Mesenteric fat pad (tissue), 1 donor: Measurements from ENCODE around the gene NBDY. TPM values are rescaled to one million over a fixed set of nuclear protein-coding genes. Genes with fewer than 3 reads are reported as not detected.

Source experiments
- DNase-seq: peaks from one replicate; pipeline ENCODE4 v3.0.0-alpha.2; 2020; ENCODE audit warnings: low spot score
- total RNA-seq: library from RNA; stranded (reverse); fragmentation: NEBNext Ultra II Directional; extraction: Animal tissue kit (Norgen Biotek cat#: 25700); gene quantifications from one replicate; pipeline ENCODE4 v1.2.1, GENCODE V29; 2021
- donor health status: DM: yes; HTN: yes; CAD: no.

Gene NBDY
- total RNA-seq, 1 donor from 2014 or later = 25.1 TPM

DNA sequence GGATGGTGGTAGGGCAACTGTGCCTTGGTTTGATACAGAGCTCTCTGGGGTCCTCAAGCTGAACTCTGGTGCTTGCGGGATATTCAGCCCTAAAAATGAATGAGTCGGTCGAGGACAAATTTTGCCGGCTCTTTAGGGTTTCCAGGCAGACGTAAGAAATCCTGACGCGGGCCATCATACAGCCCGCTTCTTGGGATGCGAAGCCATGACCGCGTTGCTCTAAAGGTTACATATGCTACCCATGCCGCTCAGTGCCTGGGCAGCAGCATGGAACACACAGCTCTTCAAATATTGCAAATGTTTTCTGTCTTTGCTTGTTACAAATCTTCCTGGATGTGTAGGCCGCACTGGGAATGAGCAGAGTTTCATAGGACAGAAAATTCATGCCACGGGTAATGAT, 55.6 kb downstream of the NBDY start:
- peak; percentile 24 for DNase-seq

DNA sequence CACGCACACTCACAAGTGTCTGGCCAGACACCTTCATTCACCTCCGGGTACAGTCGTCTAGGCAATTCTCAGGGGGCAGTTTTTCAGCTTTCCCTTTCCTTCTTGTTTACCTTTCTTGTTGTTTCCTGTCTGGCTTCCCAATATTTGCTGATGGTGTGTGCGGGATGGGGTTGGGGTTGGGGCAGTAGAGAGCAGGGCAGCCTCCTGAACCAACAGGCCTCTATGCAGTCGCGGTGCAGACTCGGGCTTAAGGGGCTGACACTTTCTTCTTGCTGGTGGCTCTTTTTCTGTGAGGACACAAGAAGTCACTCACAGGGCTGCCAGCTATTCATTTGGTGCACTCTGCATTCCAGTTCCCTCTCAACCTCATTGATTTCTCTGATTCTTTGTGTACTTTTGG, 56.4 kb downstream of the NBDY start:
- peak; percentile 28 for DNase-seq

DNA sequence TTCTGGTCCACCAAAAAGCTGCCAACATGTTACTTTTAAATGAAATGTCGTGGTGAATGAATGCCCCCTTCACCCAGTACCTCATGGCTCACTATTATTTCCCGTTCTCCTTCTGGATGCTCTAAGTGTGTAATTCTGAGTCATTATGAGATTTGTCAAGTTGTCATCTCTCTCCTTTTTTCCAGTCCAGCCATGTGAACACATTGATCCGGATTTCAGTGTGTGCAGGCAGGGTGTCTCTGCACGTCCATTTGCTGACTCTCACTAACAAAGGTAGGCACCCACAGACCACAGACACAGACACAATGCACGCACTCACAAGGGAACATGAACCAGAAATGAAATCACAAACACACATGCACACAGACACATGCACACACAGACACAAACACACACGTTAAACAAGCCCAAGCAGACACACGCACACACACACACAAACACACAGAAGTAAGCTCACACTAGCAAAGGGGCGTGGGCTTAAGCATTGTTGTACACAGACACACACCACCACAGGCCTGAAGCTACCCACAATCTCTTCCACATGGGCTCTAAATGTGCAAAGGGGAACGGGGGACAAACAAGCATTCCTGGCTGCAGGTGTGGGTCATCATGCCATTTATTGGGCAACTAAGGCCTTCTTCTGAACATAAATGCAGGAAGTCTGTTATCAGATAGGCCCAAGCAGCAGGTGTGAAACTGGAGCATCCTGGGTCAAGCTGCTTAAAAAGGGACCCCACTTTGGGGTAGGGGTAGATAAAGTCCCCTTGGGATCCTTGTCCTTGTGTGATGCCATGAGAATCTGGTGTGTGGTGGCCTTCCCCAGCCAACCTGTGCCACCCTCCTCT, 58.1 kb downstream of the NBDY start:
- DNase-seq = peak; percentile 59

DNA sequence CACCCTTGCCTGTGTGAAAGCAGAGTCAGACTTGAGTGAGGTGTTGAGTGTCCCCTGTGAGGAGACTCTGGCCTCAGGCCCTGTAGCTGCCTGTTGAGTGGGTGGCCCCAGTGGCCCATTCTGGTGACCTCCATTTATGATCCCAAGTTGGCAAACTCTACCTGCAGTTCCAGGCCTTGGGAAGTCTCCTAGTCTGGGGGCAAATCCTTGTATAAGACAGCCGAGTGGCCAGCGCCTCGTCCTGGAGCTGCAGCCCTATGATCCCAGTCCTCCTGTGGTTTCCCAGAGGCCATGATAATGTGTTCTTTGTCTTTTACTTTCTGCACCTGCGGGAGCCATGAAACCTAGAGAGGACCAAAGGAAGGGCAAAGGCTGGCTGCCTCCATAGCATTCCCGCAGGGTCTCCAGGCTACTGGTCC, 58.7 kb downstream of the NBDY start:
- peak; percentile 47 for DNase-seq

DNA sequence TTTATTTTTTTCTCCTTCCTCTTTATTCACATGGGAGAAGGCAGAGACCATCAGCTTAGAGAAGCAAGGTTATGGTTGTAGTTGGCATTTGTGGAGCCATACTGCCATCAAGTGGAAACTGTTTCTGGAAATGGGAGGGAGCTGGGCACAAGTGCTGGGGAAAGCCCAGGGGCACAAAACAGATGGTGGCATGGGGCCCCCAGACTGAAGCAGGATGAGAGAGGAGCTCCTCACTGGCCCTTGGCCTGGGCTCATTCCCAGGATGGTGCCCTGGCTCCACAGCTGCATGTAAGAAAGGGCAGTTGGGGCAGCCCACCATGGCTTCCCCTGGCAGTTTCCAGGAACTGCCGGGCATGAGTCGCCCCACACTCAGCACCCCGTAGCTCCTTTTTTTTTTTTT, 59.2 kb downstream of the NBDY start:
- DNase-seq = peak; percentile 81

DNA sequence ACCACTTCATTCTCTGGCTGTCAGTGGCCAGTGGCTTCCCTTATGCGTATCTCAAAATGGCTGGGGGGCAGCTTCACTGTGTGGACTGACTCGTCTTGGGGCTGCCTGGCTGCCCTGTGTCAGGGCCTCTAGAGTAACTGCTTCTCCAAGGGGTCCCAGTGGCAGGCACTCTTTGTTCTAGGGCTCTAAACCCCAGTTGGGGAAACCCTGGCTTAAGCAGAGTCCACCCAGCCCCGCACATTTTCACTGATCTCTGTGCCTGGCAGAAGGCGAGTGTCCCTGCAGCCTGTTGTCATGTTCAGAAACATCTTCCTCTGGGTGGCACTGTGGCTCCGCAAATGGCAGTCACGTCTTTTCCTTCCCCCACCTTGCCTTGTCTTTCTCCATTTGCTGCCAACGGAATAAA, 59.7 kb downstream of the NBDY start:
- DNase-seq = peak; percentile 90

DNA sequence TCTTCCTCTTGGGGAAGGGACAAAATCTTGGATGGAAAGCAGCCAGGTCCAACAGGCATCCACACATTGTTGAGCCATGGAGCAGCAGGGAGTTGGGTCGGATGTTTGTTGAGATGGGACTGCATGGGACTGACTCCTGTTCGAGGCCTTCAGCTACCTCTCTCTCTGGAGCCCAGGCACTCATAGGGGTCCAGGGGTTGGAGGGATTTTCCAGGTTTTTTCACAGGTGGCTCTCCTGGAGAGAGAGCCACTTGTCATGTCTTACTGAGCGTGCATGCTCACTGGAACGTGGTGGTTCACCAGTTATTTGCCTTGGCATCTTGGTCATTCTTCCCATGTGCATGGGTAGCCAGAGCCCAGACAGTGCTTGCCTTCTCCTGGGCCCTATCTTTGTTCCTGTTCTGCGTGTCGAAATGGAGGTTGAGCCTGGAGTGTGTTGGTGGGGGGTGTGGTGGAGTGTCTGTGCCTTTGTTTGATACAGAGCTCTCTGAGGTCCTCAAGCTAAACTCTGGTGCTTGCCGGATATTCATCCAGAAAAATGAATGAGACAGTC, 60.6 kb downstream of the NBDY start:
- DNase-seq = peak; percentile 59

DNA sequence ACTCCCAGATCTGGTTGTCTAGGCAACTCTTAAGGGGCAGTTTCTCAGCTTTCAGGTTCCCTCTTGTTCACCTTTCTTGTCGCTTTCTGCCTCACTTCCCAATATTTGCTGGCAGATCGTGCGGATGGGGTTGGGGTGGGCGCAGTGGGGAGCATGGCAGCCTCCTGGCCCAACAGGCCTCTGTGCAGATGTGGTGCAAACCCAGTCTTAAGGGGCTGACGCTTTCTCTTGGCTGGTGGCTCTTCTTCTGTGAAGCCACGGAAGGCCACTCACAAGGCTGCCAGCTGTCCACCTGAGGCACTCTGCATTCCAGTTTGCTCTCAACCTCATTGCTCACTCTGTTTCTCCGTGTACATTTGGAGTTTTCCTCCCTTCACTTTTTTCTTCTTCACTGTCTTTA, 61.7 kb downstream of the NBDY start:
- peak; percentile 24 for DNase-seq

DNA sequence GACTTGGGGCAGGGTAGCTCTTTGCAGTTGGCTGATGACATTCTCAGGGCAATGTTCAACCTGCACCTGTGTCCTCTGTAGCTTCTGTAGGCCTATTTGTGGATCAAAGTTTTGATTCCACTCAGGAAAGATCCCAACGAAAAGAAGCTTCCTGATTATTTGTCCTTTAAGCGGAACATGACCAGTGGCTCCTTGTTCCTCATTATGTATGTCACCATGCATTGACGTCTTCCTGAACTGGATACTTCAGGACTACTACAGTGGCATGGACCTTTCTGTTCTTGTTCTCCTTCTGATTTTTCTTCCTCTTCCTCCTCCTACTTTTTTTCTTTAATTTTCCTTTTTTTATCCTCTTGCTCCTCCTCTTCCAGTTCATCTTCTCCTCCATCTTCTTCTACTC, 62.4 kb downstream of the NBDY start:
- DNase-seq = no peak

DNA sequence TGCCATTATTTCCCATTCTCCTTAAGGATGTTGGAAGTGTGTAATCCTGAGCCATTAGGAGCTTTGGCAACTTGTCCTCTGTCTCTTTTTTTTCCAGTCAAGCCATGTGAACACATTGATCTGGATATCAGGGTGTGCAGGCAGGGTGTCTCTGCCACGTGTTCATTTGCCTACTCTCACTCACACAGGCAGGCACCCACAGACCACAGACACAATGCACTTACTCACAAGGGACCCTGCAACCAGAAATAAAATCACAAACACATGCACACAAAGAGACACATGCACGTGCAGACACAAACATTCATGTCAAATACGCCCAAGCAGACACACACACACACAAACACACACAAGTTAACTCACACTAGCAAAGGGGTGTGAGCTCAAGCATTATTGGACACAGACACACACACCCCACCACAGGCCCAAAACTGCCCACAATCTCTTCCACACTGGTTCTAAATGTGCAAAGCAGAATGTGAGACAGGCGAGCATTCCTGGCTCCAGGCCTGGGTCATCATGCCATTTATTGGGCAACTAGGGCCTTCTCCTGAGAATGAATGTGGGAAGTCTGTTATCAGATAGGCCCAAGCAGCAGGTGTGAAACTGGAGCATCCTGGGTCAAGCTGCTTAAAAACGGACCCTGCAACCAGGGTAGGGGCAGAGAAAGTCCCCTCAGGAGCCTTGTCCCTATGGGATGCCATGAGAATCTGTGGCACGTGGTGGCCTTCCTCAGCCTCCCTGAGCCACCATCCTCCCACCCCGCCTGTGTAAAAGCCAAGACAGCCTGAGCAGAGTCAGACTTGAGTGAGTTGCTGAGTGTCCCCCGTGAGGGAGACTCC, 63.4 kb downstream of the NBDY start:
- DNase-seq = peak; percentile 51

DNA sequence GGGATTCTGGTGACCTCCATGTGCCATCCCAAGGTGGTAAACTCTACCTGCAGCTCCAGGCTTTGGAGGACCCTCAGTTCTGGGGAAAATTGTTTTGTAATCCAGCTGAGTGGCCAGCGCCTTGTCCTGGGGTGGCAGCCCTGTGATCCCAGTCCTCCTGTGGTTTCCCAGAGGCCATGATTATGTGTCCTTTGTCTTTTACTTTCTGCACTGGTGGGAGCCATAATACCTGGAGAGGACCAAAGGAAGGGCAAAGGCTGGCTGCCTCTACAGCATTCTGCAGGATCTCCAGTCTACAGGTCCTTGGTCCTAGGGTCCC, 64.0 kb downstream of the NBDY start:
- peak; percentile 69 for DNase-seq

DNA sequence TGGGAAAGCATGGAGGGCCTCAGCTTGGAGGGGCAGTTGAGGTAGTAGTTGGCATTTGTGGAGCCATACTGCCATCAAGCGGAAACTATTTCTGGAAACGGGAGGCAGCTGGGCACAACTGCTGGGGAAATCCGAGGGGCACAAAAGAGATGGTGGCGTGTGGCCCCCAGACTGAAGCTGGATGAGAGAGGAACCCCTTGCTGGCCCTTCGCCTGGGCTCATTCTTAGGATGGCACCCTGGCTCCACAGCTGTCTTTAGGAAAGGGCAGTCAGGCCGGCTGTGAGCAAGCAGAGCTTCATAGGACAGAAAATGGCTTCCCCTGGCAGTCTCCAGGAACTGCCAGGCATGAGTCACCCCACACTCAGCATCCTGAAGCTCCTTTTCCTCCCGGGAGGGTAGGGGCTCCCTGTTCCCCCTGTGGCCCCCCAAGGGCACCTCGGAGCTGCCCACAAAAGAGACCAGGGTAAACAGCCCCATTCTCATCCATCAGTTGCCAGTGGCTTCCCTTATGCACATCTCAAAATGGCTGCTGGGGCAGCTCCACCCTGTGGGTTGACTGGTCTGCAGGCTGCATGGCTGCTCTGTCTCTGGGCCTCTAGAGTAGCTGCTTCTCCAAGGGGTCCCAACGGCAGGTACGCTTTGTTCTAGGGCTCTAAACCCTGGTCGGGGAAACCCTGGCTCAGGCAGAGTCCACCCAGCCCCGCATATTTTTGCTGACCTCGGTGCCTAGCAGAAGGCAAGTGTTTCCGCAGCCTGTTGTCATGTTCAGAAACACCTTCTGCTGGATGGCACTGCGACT, 64.7 kb downstream of the NBDY start:
- DNase-seq = peak; percentile 82

DNA sequence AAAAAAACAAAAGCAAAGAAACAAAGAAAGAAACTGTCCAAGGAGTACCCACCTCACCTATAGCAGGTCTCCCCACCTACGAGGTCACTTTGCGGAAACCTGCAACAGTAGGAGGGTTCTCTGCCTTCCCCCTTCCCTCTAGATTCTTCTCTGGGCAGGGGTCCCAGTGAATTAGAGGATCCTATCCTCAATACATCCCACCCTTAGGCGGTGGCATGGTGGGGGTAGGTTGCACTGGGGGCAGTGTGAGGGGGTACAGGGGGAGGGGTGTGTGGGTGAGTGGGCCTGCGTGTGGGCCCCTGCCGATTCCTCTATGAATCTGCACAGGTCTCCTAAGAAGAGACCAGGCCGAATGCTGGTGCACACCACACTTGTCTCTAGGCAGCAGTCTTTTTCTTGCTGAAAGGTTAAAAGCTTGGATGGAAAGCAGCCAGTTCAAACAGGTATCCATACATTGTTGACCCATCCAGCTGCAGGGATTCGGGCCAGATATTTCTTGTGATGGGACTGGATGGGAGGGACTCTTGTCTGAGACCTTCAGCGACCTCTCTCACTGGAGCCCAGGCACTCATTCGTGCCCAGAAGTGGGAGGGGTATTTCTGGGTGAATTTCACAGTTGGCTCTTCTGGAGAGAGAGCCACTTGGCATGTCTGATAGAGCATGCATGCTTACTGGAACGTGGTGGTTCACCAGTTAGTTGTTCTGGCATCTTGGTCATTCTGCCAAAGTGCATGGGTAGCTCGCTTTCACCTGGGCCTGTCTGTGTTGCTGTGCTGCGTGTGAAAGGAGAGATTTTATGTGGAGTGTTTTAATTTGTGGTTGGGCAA, 65.6 kb downstream of the NBDY start:
- DNase-seq = peak; percentile 43

DNA sequence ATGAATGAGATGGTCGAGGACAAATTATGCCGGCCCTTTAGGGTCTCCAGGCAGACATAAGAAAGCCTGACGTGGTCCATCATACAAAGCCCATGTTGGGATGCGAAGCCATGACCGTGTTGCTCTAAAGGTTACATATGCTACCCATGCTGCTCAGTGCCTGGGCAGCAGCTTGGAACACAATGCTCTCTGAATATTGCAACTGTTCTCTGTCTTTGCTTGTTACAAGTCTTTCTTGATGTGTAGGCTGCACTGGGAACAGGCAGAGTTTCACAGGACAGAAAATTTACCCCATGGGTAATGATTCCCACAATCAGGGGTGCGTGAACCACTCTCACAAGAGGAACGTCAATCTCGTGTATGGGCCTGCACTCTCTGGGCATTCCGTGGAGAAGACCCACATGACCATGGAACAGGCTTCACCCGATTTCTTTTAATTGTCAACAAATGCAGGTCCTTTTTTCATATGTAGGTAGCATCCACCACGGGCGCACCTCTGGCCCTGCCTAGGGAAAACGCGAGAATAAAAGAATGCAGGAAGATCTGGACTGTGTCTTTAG, 66.3 kb downstream of the NBDY start:
- DNase-seq = peak; percentile 53

DNA sequence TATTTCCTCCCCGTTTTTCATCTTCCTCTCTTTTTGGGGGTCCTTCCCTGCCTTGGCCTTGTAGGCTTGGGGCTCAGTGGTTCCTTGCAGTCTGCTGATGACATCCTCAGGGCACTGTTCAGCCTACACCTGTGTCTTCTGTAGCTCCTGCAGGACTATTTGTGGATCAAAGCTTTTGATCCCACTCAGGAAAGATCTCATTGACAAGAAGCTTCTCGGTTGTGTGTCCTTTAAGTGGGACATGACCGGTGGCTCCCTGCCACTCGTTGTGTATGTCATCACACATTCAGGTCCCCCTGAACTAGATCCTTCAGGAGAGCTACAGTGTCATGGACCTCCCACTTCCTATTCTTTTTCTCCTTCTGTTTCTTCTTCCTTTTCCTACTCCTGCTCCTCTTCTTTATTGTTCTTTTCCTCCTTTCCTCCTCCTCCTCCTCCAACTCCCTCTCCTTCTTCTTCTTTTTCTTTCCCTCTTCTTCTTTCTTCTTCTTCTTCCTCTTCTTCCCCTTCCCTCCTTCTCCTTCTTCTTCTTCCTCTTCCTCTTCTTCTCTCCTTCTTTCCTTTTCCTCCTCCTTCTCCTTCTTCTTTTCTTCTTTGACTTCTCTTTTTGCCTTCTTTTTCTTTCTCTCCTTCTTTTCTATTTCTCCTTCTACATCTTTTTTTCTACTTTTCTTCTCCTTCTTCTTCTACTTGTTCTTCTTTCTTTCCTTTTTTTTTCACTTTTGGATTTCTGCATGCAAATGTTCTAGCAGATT, 67.8 kb downstream of the NBDY start:
- DNase-seq = peak; percentile 28

DNA sequence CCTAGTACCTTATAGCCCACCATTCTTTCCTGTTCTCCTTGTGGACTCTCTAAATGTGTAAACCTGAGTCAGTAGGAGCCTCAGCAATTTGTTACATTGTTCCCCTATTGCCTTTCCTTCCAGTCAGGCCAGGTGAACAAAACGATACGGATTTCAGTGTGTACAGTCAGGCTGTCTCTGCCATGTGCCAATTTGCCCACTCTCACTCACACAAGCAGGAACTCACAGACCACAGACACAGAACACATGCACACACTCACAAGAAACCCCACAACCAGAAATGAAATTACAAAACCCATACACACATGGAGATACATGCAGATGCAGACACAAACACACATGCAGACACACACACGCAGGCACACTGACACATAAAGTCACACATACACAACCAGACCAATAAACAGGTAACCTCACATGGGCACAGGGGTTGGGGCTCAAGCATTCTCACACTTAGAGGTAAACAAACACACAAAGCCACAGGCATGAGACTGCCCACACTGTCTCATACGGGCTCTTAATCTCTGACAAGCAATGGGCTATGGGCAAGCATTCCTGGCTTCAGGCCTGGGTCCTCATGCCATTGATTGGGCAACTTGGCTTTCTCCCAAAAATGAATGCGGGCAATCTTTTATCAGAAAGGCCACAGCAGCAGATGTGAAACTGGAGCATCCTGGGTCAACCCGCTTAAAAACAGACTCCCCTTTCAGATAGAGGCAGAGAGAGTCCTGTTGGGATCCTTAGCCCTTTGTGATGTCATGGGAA, 68.7 kb downstream of the NBDY start:
- peak; percentile 20 for DNase-seq

DNA sequence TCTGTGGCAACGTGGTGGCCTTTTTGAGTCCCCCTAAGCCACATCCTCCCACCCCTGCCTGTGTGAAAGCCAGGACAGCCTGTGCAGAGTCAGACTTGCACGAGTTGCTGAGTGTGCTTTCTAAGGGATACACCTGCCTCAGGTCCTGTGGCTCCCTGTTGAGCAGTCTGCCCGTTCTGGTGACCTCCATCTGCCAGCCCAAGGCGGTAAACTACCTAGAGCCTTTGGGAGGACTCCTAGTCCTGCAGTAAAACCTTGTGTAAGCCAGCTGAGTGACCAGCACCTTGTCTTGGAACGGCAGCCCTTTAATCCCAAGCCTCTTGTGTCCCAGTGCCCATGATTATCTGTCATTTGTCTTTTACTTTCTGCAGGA, 69.3 kb downstream of the NBDY start:
- DNase-seq = peak; percentile 53

DNA sequence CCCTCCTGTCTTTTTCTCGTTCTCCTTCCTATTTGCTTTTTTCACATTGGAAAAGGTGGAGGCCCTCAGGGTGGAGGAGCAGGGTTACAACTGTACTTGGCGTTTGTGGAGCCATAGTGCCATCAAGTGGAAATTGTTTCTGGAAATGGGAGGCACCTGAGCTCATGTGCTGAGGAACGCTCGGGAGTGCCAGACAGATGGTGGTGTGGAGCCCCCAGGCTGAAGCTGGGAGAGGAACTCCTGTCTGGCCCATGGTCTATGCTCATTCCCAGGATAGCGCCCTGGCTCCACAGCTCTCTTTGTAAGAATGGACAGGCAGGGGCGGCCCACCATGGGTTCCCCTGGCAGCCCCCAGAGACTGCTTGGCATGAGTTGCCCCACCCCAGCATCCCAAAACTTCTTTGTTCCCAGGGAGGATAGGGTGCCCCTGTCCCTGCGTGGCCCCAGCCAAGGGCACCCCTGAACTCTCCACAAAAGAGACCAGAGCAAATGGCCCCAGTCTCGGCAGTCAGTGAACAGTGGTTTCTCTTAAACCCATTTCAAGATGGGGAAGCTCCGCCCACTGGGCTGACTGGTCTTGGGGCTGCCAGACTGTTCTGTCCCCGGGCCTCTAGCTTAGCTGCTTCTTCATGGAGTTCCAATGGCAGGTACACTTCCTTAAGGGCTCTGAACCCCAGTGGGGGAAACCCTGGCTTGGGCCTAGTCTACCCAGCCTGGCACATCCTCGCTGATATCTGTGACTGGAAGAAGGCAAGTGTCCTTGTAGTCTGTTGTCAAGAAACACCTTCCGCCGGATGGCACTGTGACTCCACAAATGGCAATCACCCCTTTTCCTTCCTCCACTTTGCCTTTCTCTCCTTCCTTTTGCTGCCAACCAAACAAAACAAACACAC, 70.1 kb downstream of the NBDY start:
- peak; percentile 85 for DNase-seq
